Amygdala (tissue), 56 donors: Measurements from ENCODE around the gene FARSB.
"Not testable (repeated sequence)": the region's sequence is repeated elsewhere in the genome, so short reads cannot be mapped to it uniquely, and the experiment has no call there.

ENCODE experiments used
- DNase-seq, 56 donors: peaks; one replicate each; lab custom pipeline; 2025; lab: John Stamatoyannopoulos, UW

Gene FARSB

DNA sequence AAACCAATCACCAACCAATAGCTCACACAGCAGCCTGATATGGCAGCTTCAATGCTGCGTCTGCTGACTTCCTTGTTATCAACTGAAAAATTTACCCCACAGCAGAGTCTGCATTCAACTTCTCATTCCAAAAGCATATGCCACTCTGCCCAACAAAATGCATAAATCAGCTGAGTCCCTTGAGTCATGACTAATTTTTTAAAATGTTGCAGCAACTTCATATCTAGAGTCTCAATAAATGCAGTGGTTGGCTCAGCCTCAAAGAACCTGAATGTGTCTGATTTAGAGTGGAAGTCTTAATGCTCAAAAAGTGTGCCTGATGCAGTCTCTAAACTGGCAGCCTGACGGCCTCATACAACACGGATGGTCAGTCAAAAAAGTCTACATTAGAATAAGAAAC lies 46.5 kb downstream of the FARSB start:
- no peak for DNase-seq

DNA sequence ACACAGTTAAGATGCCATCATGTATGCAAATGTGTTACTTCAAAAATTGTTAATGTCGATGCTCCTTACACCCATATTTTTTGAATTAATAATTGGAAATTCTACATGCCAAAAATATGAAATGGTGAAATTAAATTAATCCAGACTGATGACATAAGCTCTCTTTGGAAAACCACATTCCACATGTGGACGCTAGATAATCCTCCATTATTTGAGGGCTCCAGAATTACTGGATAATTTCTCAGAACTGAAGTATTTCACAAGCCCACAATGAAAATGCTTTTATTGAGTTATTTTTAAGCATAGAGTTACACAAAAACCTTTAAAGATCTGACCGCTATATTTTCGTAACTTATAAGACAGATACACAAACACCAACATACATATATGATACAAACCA lies 47.8 kb downstream of the FARSB start:
- no peak for DNase-seq

DNA sequence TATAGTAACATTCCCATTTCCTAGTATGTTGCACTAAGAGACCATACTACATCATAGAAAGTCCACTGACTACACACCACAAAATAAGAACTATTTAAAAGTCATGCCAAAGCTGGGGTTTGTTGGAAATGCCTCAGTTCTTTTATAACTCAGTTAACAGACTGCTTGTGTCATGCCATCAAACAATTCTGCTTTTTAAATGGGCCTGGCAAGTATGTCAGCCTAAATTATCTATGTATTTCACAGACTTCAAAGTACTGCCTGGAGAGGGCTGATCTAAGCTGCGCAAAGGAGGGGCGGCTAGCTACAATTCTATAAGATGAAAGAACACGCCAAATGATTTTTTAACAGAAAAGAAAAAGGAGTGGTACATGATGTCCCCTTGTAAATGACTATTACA lies 49.6 kb downstream of the FARSB start:
- no peak for DNase-seq

DNA sequence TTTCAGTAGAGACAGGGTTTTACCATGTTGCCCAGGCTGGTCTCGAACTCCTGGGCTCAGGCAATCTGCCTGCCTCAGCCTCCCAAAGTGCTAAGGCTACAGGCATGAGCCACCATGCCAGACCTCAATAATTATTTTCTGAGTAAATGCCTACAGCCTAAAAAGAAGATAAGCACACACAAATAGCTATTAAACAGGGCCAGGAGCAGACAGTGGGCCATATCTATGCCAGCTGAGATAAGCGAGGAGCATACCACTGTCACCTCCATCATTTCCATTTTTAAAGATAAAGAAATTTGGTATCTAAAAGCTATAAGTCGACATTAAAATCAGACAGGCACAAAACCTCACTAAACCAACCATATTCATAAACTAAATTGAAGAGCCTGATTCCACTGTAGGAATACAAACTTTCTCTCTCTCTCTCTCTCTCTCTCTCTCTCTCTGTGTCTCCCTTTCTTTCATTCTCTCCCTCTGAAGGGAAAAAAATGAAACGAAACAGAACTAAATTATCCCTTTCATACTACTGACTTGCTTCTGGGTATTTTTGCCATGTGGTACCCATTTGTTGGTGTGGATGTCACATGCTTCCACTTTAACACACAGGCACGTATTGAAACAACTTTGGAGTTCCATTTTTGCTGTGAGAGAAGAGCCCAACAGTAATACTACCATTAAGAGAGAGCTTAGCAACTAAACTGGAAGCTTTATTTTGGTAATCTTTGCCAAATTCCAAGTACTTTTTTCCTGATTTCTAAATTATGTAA lies 51.0 kb downstream of the FARSB start:
- no peak for DNase-seq

DNA sequence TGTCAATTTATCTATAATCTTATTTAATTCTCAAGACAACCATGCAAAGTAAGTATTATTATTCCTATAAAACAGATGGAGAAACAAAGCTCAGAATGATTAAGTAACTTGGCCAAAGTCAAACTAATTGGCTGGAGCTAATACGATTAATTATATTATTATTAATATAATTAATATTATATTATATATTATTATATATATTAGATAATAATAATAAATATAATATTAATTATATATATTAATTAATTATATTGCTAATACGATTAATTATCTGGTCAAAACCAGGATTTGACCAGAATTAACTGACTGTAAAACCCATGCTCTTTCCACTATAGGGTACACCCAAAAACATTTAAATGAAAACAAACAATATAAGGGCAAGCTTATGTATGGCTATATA lies 52.4 kb downstream of the FARSB start:
- no peak for DNase-seq

DNA sequence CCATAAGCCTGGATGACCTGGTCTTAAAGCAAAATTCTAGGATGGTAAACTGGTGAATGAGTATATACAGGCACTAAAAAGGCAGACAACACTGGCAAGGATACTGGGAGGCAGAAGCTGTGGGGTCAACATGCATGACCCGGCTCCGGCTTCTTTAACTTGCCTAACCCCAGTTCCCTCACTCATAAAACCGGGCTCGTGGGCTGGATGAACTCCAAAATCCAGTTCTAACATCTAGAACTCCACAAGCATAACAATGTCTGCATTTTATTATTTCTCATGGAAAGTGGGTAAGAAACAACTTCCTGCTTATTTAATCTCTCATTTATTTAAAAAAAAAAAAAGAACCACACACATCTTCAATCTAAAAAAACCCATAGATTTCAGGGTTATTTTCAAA lies 57.3 kb downstream of the FARSB start:
- DNase-seq: no peak

DNA sequence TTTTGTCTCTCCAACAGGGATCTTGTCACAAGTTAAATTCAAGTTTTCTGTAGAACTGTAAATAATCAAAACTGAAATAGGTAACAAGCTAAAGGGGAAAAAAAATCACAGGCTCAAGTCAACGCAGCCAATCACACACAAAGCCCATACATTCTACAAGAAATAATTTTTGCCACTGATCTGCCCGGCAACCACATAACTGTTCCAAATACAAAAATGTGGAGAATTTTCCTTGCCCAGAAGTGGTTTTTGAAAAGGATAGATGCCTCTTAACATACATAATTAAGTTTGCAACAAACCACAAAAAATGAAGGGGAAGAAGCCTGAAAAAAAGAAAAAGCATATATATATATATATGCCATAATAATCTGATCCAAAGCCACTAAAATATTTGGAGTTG lies 60.3 kb downstream of the FARSB start:
- DNase-seq: no peak

DNA sequence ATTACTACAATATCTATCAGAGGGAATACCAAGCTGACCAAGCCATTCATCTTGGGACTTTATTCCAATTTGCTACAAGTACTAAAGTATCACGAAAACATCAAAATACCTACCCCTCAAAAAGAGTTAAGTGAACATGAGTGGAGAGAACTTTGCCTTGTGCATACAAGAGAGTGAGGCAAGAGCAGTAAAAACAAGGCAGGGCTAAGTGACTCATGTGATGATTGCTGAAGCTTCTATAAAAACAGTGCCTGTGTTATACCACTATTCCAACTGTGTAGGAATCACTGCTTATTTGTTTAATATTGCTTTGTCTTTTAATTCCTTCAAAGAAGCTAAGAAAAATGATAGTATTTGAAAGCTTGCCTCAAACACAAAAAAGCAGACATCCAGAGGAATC lies 61.2 kb downstream of the FARSB start:
- no peak for DNase-seq

DNA sequence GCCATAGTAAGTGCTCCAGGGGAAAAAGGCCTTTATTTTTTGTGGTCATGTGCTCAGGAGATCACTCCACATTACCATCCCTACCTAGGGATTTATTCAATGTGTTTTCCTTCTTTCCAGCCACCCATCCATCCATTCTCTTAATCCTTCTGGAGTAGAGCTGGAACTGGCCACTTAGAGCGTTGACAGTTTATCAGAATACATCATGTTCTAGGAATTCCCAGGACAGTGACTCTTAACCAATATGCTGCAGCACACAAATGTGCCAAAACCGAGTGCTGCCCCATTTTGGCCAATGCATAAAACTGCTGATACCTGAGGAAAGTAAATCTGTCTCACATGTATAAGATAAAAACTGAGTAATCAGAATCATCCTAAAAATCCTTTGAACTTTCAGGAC lies 63.7 kb downstream of the FARSB start:
- DNase-seq: no peak

DNA sequence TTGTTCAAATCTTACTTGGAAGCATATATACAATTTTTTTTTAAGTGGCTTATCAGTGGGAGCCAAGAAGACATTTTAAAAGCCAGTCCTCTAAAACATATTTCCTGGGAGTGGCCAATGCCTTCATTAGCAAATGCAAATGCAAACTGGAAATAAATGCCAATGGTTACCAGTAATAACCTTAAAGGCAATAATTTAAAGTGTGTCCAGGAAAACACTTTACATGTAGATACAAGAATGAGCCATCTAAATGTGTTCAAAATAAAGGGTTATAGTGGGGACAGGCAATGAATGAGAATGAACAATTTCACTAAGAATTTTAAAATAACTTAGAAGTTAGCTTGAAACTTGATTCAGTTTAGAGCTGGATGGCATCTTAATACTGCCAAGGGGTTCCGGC lies 64.2 kb downstream of the FARSB start:
- DNase-seq: no peak

DNA sequence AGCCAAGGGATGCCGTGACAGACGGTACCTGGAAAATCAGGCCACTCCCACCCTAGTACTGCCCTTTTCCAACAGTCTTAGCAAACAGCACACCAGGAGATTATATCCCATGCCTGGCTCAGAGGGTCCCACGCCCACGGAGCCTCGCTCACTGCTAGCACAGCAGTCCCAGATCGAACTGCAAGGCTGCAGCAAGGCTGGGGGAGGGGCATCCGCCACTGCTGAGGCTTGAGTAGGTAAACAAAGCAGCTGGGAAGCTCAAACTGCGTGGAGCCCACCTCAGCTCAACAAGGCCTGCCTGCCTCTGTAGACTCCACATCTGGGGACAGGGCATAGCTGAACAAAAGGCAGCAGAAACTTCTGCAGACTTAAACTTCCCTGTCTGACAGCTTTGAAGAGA lies 71.3 kb downstream of the FARSB start:
- DNase-seq: not testable (repeated sequence)

DNA sequence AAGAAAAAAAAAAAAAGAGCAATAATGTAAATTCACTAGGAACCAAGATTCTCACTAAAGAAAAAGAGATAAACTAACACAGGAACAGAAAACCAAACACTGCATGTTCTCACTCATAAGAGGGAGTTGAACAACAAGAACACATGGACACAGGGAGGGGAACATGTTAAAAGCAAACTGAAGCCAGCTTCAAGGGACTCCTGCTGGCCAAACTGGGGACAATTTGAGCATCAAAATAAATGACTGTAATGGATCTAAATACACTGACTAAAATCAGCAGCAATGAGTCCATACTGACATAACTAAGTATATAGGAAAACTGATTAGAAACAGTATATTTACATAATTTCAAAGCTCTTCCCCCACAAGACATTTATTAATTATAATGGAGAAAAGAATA lies 73.0 kb downstream of the FARSB start:
- DNase-seq: no peak

DNA sequence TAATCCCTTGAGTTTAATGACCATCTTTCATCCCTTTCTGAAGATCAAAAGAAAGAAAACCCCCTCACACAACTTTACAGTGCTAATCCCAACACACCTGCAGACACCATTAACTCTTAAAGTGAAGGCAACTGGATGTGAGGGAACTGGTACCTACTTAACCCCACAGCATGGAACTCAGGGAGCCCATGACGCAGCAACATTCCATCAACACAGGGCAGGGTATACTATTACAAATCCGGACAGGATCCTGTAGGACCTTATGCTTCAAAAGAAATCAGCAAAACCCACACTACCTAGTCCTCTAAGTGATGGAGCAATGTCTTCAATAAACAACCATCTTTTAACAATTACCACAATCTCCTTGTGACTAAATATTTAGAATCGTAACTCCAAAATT lies 78.6 kb downstream of the FARSB start:
- no peak for DNase-seq

DNA sequence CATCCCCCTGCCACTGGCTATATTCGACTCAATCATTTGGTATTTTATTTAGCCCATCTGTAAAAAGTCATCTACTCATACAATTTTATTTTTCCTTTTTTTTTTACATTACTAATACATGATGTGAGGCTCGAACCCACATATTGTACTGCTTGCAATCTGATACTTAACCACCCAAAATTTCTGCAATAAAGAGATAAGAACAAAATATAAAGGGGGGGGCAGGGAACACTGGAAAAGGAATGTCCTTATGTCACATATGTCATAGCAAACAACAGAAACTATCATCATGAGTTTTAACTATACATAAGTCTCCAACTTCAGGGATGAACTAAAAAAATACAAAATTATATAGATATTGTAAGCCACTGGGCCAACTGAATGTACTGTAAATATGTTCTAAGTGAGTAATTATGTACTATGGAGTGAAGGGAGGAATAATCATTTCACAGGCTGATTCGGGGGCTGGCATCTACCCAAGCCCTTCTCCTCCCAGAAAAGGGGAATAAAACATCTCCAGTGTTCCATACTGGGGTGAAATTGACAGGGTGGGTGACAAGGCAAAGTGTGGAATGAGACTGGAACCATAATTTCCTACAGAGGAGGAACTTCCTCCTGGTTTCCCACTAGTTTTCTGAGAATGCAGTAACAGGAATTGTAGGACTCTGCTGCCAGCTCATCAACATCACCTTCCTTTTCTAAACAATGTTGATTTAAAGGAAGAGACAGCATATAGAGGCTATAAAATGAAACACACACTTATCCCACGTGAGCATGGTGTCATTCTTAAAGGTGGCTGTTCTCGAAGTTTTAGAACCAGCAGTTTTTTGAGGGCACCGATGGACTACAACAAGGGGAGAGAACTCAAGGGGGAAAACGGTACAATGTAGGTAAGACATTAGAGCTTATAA lies 79.5 kb downstream of the FARSB start:
- no peak for DNase-seq

DNA sequence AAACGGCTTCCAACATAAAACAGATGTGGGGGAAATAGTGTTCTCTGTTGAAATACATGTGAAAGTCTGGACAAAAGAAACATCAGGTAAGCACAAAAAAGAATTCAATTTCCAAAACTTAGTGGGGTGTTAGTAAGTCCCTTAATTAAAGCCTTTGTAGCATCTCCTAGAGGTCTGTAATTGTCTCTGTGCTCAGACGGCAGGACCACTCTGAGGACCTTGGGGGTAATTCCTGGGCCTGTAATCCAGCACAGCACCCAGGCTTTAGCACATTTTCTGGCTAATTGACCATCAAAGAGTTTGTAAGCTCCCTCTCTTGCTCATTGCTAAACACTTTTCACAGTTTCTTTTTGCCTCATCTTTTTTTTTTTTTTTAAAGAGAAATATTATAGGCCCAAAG lies 80.3 kb downstream of the FARSB start:
- DNase-seq: no peak

DNA sequence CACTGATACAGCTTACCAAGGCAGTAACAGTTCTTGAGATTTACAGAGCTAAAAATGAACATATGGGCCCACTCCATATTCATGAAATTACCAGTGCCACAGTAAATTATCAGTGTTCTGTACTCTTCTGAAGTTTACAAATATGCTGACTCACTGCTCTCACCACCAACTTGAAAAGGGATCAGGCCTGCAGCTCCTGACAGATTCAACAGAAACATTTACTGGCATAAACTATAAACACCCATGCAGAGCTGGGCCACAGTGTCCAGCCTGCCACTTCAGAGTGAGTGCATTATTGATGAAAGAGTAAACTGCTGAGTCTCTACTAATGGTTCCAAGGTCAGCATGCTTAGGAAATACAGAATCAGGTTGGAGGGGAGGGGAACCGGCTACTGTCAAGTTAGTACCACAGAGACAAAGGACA lies 83.1 kb downstream of the FARSB start:
- peak in 4 of 56 donors; percentile 3 to 42 (median 24) for DNase-seq

DNA sequence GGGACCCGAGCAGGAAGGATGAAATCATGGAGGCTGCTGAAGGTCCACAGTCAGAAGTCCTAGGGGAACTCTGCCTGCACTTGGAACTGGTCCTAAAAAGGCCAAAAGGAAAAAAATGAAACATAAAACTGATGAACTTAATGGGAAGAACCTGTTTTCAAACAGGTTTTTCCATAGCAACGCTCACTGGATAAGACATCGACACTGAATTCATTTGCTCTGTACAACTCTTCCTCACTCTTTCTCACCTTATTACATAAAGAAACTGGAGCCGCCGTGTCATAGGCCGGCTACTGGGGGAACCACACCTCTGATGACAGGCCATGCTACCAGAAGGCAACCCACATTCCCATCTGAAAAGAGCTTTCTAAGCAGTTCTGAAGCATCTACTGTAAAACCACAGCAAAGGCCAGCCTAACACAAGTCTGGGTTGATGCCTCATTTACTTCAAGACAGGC lies 83.6 kb downstream of the FARSB start:
- no peak for DNase-seq

DNA sequence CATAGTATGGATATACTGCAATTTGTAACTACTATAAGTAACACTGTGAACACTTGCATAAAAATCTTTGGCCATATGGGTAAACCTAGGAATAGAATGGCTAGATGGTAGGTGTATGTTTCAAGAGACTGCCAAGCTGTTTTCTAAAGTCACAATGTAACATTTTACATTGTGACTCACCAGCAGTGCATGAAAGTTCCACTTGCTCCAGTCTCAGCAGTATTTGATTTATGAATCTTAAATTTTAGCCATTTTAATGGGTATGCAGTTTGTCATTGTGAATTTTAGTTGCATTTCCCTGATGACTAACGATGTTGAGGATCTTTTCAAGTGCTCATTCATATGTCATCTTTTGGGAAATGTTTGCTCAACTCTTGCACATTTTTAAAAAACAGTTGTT lies 86.1 kb downstream of the FARSB start:
- no peak for DNase-seq

DNA sequence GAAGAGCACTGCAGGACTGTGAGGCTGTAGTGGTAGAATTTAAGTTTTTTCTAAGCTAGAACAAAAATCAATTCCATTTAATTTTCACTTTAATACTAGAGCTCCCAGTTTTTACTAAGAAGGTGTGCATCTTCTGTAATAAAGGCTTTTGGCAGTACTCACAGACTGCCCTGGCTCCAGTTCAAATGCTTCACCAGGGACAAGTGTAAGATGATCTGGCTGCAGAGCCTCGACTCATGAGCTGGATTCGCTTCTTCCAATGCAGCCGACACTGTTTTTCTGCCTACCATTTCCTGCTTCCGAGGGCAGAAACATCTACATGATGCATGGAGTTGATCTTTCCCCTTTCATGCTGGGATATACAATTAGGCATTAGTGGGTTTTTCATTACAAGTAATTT lies 87.0 kb downstream of the FARSB start:
- no peak for DNase-seq

DNA sequence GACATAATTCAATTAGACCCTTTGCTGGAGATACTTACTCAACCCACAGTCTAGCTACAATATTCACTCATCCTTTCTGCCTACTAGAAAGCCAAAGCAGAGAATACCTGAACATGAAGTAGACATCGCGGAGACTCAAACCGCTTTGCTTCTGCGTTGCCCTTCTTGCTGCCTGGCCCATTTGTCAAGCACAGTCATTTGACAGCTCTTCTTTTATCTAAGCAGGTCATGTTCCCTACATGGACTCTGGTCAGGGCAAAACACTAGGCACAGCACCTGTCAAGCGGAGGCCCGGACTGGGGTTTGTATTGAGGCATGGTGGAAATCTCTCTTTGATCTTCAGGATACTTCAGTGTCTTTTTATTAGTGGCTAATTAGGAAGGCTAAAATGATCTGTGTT lies 89.7 kb downstream of the FARSB start:
- no peak for DNase-seq

DNA sequence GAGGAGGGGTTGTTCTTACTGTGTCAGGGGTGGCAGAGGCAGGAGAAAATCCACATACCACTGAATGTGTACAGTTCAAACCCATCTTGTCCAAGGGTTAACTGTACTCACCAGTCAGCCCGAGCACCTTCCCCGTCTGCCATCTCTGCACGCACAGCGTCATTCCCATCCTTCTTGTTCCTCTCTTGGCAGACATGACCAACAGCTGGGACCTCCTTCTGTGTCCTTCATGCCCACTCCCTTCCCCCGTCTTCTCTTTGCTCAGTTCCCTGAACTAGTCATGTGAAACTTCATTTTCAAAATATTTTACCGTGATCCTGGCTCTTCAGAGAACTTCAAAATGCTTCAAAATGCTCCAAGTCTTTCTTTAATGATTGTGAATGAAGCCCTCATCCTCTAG lies 92.0 kb downstream of the FARSB start:
- no peak for DNase-seq
